ENCODE results near the gene SACM1L.

The SACM1L gene

DNA sequence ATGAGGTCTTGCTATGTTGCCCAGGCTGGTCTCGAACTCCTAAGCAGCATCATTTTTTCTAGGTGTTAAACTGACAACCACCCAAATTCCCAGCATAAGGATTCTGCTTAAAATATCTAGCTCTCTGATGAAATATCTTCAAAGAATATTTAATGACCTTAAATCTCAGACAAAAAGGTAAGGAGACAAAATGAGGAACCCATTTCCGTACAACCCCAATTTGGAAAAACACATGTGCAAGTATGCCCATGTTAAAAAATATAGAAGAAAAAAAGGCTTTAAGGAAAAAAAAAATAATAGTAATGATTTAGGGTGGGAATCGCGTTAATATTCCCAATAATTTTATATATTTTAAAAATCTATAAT is 1.4 kb upstream of the SACM1L start:
- TF ChIP-seq SIN3A (IDR thresholded peaks at IDR 0.05; ENCODE audit: borderline replicate concordance, insufficient read depth, low read length) (no peak), TAF1 (IDR thresholded peaks at IDR 0.05; ENCODE audit: borderline replicate concordance, insufficient read depth, low read length) (no peak), FOXP2 (optimal IDR thresholded peaks at IDR 0.05; ENCODE audit: borderline replicate concordance, extremely low read depth, extremely low read length, insufficient read depth) (no peak), POLR2AphosphoS5 (IDR thresholded peaks at IDR 0.05; ENCODE audit: low read depth, low read length) (no peak)
- TF ChIP-seq, protein P1, sequence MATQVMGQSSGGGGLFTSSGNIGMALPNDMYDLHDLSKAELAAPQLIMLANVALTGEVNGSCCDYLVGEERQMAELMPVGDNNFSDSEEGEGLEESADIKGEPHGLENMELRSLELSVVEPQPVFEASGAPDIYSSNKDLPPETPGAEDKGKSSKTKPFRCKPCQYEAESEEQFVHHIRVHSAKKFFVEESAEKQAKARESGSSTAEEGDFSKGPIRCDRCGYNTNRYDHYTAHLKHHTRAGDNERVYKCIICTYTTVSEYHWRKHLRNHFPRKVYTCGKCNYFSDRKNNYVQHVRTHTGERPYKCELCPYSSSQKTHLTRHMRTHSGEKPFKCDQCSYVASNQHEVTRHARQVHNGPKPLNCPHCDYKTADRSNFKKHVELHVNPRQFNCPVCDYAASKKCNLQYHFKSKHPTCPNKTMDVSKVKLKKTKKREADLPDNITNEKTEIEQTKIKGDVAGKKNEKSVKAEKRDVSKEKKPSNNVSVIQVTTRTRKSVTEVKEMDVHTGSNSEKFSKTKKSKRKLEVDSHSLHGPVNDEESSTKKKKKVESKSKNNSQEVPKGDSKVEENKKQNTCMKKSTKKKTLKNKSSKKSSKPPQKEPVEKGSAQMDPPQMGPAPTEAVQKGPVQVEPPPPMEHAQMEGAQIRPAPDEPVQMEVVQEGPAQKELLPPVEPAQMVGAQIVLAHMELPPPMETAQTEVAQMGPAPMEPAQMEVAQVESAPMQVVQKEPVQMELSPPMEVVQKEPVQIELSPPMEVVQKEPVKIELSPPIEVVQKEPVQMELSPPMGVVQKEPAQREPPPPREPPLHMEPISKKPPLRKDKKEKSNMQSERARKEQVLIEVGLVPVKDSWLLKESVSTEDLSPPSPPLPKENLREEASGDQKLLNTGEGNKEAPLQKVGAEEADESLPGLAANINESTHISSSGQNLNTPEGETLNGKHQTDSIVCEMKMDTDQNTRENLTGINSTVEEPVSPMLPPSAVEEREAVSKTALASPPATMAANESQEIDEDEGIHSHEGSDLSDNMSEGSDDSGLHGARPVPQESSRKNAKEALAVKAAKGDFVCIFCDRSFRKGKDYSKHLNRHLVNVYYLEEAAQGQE (IDR thresholded peaks at IDR 0.05; ENCODE audit: insufficient read depth in 1 of 2, low read depth in 2 of 2, low read length in 2 of 2), result no peak

- TF ChIP-seq, protein P1 (IDR thresholded peaks at IDR 0.05; ENCODE audit: insufficient read depth in 1 of 2, low read depth in 2 of 2, low read length in 2 of 2), result no peak
- TF ChIP-seq FOXP2 (optimal IDR thresholded peaks at IDR 0.05; ENCODE audit: borderline replicate concordance, extremely low read depth, extremely low read length, insufficient read depth), result no peak
- TF ChIP-seq SIN3A (IDR thresholded peaks at IDR 0.05; ENCODE audit: borderline replicate concordance, insufficient read depth, low read length), result no peak
- no peak for TF ChIP-seq TAF1 (IDR thresholded peaks at IDR 0.05; ENCODE audit: borderline replicate concordance, insufficient read depth, low read length)
- TF ChIP-seq POLR2AphosphoS5 (IDR thresholded peaks at IDR 0.05; ENCODE audit: low read depth, low read length), result no peak
Observed at GRCh38 chr3:45688194-45688881, 858 bp upstream of the SACM1L start.

GRCh38 chr3:45689787-45690145 is 570 bp downstream of the SACM1L start:
- TF ChIP-seq SIN3A (IDR thresholded peaks at IDR 0.05; ENCODE audit: borderline replicate concordance, insufficient read depth, low read length) (no peak), TAF1 (IDR thresholded peaks at IDR 0.05; ENCODE audit: borderline replicate concordance, insufficient read depth, low read length) (no peak), FOXP2 (optimal IDR thresholded peaks at IDR 0.05; ENCODE audit: borderline replicate concordance, extremely low read depth, extremely low read length, insufficient read depth) (no peak), POLR2AphosphoS5 (IDR thresholded peaks at IDR 0.05; ENCODE audit: low read depth, low read length) (no peak)
- TF ChIP-seq, protein P1 (IDR thresholded peaks at IDR 0.05; ENCODE audit: insufficient read depth in 1 of 2, low read depth in 2 of 2, low read length in 2 of 2), result no peak

- no peak for TF ChIP-seq SIN3A (IDR thresholded peaks at IDR 0.05; ENCODE audit: borderline replicate concordance, insufficient read depth, low read length)
- TF ChIP-seq, protein P1 (IDR thresholded peaks at IDR 0.05; ENCODE audit: insufficient read depth in 1 of 2, low read depth in 2 of 2, low read length in 2 of 2), result no peak
- TF ChIP-seq TAF1 (IDR thresholded peaks at IDR 0.05; ENCODE audit: borderline replicate concordance, insufficient read depth, low read length), result 0 out of 2 replicates have a peak, but pooled peaks have one; percentile 21
- TF ChIP-seq FOXP2 (optimal IDR thresholded peaks at IDR 0.05; ENCODE audit: borderline replicate concordance, extremely low read depth, extremely low read length, insufficient read depth), result no peak
- peak; percentile 35; the same call in 1 of the 2 replicates for TF ChIP-seq POLR2AphosphoS5 (IDR thresholded peaks at IDR 0.05; ENCODE audit: low read depth, low read length)
Observed at GRCh38 chr3:45690336-45691035, 1.3 kb downstream of the SACM1L start.

All from PFSK-1 (cell line).